Activated CD4-positive, alpha-beta T cell treated with anti-CD3 and anti-CD28 coated beads for 36 hours (primary cell): ENCODE results near the gene KRTAP9-6. TPM values are rescaled to one million over a fixed set of nuclear protein-coding genes. Genes with fewer than 3 reads are reported as not detected.

Experiments
- ATAC-seq: fragments of 200-7000 bp; cut with Tn5 transposase; one replicate; pipeline ENCODE4 v1.10.0; 2021; ENCODE audit warnings: mild to moderate bottlenecking, moderate library complexity
- CTCF ChIA-PET: fragments of 350-600 bp; sonication (Branson Sonifier 250); formaldehyde crosslinking; loops from one replicate; lab custom pipeline; 2021; ENCODE audit warnings: antibody characterized with exemption; lab: Charles Lee
- POLR2A ChIA-PET: fragments of 350-600 bp; sonication (Branson Sonifier 250); formaldehyde crosslinking; loops from one replicate; lab custom pipeline; 2021; ENCODE audit warnings: antibody characterized with exemption, inconsistent platforms; lab: Charles Lee
- DNase-seq: peaks from one replicate; pipeline ENCODE4 v3.0.0-alpha.2; 2020
- H3K27ac Mint-ChIP-seq: one replicate; pipeline ENCODE4 v1.8.0; 2021; ENCODE audit warnings: mixed read lengths
- H3K27me3 Mint-ChIP-seq: one replicate; pipeline ENCODE4 v1.8.0; 2021; ENCODE audit warnings: mixed read lengths
- H3K36me3 Mint-ChIP-seq: one replicate; pipeline ENCODE4 v1.8.0; 2021; ENCODE audit warnings: low read depth, mixed read lengths
- H3K4me1 Mint-ChIP-seq: one replicate; pipeline ENCODE4 v1.8.0; 2021; ENCODE audit warnings: mixed read lengths
- H3K4me3 Mint-ChIP-seq: one replicate; pipeline ENCODE4 v1.8.0; 2021; ENCODE audit warnings: mild to moderate bottlenecking, moderate library complexity, mixed read lengths
- H3K9me3 Mint-ChIP-seq: one replicate; pipeline ENCODE4 v1.8.0; 2021; ENCODE audit warnings: low read depth, mixed read lengths
- intact Hi-C, 2 experiments: fragments of 100-400 bp; cut with DNase I in 1 of 2; cut with micrococcal nuclease in 1 of 2; formaldehyde crosslinking; loops; one replicate each; pipeline versions ENCODE4 v1.14.2 to v1.15.1; 2022 to 2024; cut with DNase I, micrococcal nuclease
- total RNA-seq, 2 experiments: library from RNA; stranded (reverse); gene quantifications; one replicate each; pipeline ENCODE4 v1.2.3, GENCODE V29; 2021

KRTAP9-6 gene
- total RNA-seq, 2 experiments from 2014 or later: not detected

GRCh38 chr17:41302981-41303380 lies 37.8 kb downstream of the KRTAP9-6 start:
- DNase-seq (no peak), ATAC-seq (no peak)
- H3K9me3 Mint-ChIP-seq: no peaks in the 10 kb centered on the region
- H3K27me3 Mint-ChIP-seq: no peaks in the 10 kb centered on the region
- CTCF ChIA-PET: no interaction called here
- no peak overlapping the region for H3K4me3 Mint-ChIP-seq
- no peaks in the 10 kb centered on the region for H3K36me3 Mint-ChIP-seq
- no peak overlapping the region for H3K27ac Mint-ChIP-seq
- peaks cover 22% of the 10 kb centered on the region for H3K4me1 Mint-ChIP-seq
- POLR2A ChIA-PET: no interaction called here
- intact Hi-C loops: no loop called here

- ChIA-PET CTCF (no interaction called here), POLR2A (no interaction called here)
- no peak overlapping the region for H3K27ac Mint-ChIP-seq
- no peak overlapping the region for H3K4me3 Mint-ChIP-seq
- H3K36me3 Mint-ChIP-seq: no peaks in the 10 kb centered on the region
- H3K4me1 Mint-ChIP-seq: peaks cover 33% of the 10 kb centered on the region
- H3K9me3 Mint-ChIP-seq: no peaks in the 10 kb centered on the region
- no peaks in the 10 kb centered on the region for H3K27me3 Mint-ChIP-seq
- DNase-seq: no peak
- intact Hi-C loops: no loop called here
- ATAC-seq: no peak
These were observed 38.9 kb downstream of the KRTAP9-6 start for GRCh38 chr17:41304091-41304490.

- Mint-ChIP-seq H3K4me3 (no peak overlapping the region), H3K36me3 (no peaks in the 10 kb centered on the region), H3K27ac (peak overlapping the region; percentile 83), H3K4me1 (peaks cover 52% of the 10 kb centered on the region), H3K9me3 (no peaks in the 10 kb centered on the region), H3K27me3 (no peaks in the 10 kb centered on the region)
- no peak for ATAC-seq
- CTCF ChIA-PET: interaction anchor here (0.5 to 2.9 kb wide), 3 partner anchors 14 to 189 kb away, joined by 3 to 24 read pairs (median 3); no protein-coding TSS in a partner anchor
- intact Hi-C loops: no loop called here
- no peak for DNase-seq
- POLR2A ChIA-PET: no interaction called here
These were observed 42.5 kb downstream of the KRTAP9-6 start for GRCh38 chr17:41307647-41308046.

- Mint-ChIP-seq H3K4me1 (peaks cover 52% of the 10 kb centered on the region), H3K27me3 (no peaks in the 10 kb centered on the region), H3K27ac (peak overlapping the region; percentile 83), H3K9me3 (no peaks in the 10 kb centered on the region), H3K36me3 (no peaks in the 10 kb centered on the region), H3K4me3 (peak overlapping the region; percentile 47)
- ChIA-PET POLR2A (interaction anchor here (1.0 kb wide), 1 partner anchor 14 kb away, joined by 5 read pairs; no protein-coding TSS in a partner anchor), CTCF (interaction anchor here (0.7 to 2.9 kb wide), 5 partner anchors 14 to 192 kb away, joined by 3 to 24 read pairs (median 3); no protein-coding TSS in a partner anchor)
- intact Hi-C loops: no loop called here
- ATAC-seq: peak; percentile 80
- DNase-seq: peak; percentile 76
These were observed 43.2 kb downstream of the KRTAP9-6 start for GRCh38 chr17:41308251-41308917.

GRCh38 chr17:41308918-41309359 lies 43.8 kb downstream of the KRTAP9-6 start, which contains the start of gene KRTAP16-1:
KRTAP16-1 (minus strand) TSS chr17:41309309; CDS start chr17:41309253, 56 bp downstream.
- POLR2A ChIA-PET: interaction anchor here (1.0 kb wide), 1 partner anchor 14 kb away, joined by 5 read pairs; no protein-coding TSS in a partner anchor
- ATAC-seq: peak; percentile 71
- CTCF ChIA-PET: interaction anchor here (0.5 to 2.9 kb wide), 6 partner anchors 13 to 380 kb away, joined by 3 to 24 read pairs (median 4); no protein-coding TSS in a partner anchor
- DNase-seq: peak; percentile 64
- Mint-ChIP-seq H3K9me3 (no peaks in the 10 kb centered on the region), H3K4me3 (peak within 1 kb of the TSS; percentile 47), H3K27ac (peak within 1 kb of the TSS; percentile 83), H3K27me3 (no peaks in the 10 kb centered on the region), H3K4me1 (peaks cover 52% of the 10 kb centered on the region), H3K36me3 (no peaks in the 10 kb centered on the region)
- intact Hi-C loops: no loop called here

- H3K36me3 Mint-ChIP-seq: no peaks in the 10 kb centered on the region
- ChIA-PET CTCF (interaction anchor here (0.7 kb wide), 1 partner anchor 62 kb away, joined by 3 read pairs; no protein-coding TSS in a partner anchor), POLR2A (no interaction called here)
- DNase-seq (no peak), ATAC-seq (no peak)
- H3K27ac Mint-ChIP-seq: peak overlapping the region; percentile 23
- intact Hi-C loops: no loop called here
- H3K4me3 Mint-ChIP-seq: no peak overlapping the region
- no peaks in the 10 kb centered on the region for H3K9me3 Mint-ChIP-seq
- peaks cover 52% of the 10 kb centered on the region for H3K4me1 Mint-ChIP-seq
- no peaks in the 10 kb centered on the region for H3K27me3 Mint-ChIP-seq
These were observed 45.9 kb downstream of the KRTAP9-6 start for GRCh38 chr17:41311111-41311510.

GRCh38 chr17:41315204-41315794 lies 50.1 kb downstream of the KRTAP9-6 start, which contains the start of gene KRTAP17-1:
KRTAP17-1 (minus strand) TSS chr17:41315710; CDS start chr17:41315650, 60 bp downstream.
- peaks cover 14% of the 10 kb centered on the region for H3K4me1 Mint-ChIP-seq
- DNase-seq: no peak
- no peak for ATAC-seq
- ChIA-PET CTCF (interaction anchor here (1.5 kb wide), 1 partner anchor 13 kb away, joined by 4 read pairs; no protein-coding TSS in a partner anchor), POLR2A (no interaction called here)
- intact Hi-C loops: no loop called here
- no peaks in the 10 kb centered on the region for H3K27me3 Mint-ChIP-seq
- no peak within 1 kb of the TSS for H3K27ac Mint-ChIP-seq
- H3K4me3 Mint-ChIP-seq: no peak within 1 kb of the TSS
- peaks cover 11% of the 10 kb centered on the region for H3K9me3 Mint-ChIP-seq
- no peaks in the 10 kb centered on the region for H3K36me3 Mint-ChIP-seq

Other genes starting within 250 kb of the KRTAP9-6 start
- not detected for gene KRTAP1-5, start 238.2 kb upstream of the KRTAP9-6 start, total RNA-seq
- not detected for gene KRTAP1-4, start 235.2 kb upstream of the KRTAP9-6 start, total RNA-seq
- not detected for gene KRTAP1-3, start 230.5 kb upstream of the KRTAP9-6 start, total RNA-seq
- gene KRTAP1-1, start 223.9 kb upstream of the KRTAP9-6 start, total RNA-seq: not detected
- gene KRTAP2-1, start 218.1 kb upstream of the KRTAP9-6 start, total RNA-seq: not detected
- not detected for gene KRTAP2-2, start 210.1 kb upstream of the KRTAP9-6 start, total RNA-seq
- gene KRTAP2-3, start 205.3 kb upstream of the KRTAP9-6 start, total RNA-seq: not detected
- not detected for gene KRTAP2-4, start 199.5 kb upstream of the KRTAP9-6 start, total RNA-seq
- not detected for gene KRTAP4-7, start 181.2 kb upstream of the KRTAP9-6 start, total RNA-seq
- not detected for gene KRTAP4-8, start 167.2 kb upstream of the KRTAP9-6 start, total RNA-seq
- not detected for gene KRTAP4-16, start 163.2 kb upstream of the KRTAP9-6 start, total RNA-seq
- gene KRTAP4-9, start 160.0 kb upstream of the KRTAP9-6 start, total RNA-seq: not detected
- not detected for gene KRTAP4-11, start 147.0 kb upstream of the KRTAP9-6 start, total RNA-seq
- not detected for gene KRTAP4-12, start 141.2 kb upstream of the KRTAP9-6 start, total RNA-seq
- not detected for gene KRTAP4-6, start 124.8 kb upstream of the KRTAP9-6 start, total RNA-seq
- gene KRTAP4-5, start 115.6 kb upstream of the KRTAP9-6 start, total RNA-seq: not detected
- gene KRTAP4-4, start 104.6 kb upstream of the KRTAP9-6 start, total RNA-seq: not detected
- gene KRTAP4-3, start 97.2 kb upstream of the KRTAP9-6 start, total RNA-seq: not detected
- gene KRTAP4-2, start 87.2 kb upstream of the KRTAP9-6 start, total RNA-seq: not detected
- gene KRTAP4-1, start 80.5 kb upstream of the KRTAP9-6 start, total RNA-seq: not detected
- gene KRTAP9-1, start 75.5 kb upstream of the KRTAP9-6 start, total RNA-seq: not detected
- gene KRTAP9-2, start 38.7 kb upstream of the KRTAP9-6 start, total RNA-seq: not detected
- gene KRTAP9-3, start 32.9 kb upstream of the KRTAP9-6 start, total RNA-seq: not detected
- not detected for gene KRTAP9-8, start 27.4 kb upstream of the KRTAP9-6 start, total RNA-seq
- gene KRTAP9-4, start 15.7 kb upstream of the KRTAP9-6 start, total RNA-seq: not detected
- gene KRTAP9-9, start 10.0 kb upstream of the KRTAP9-6 start, total RNA-seq: not detected
- gene KRTAP9-7, start 10.3 kb downstream of the KRTAP9-6 start, total RNA-seq: not detected
- not detected for gene KRTAP29-1, start 37.5 kb downstream of the KRTAP9-6 start, total RNA-seq
- gene KRTAP16-1, start 43.9 kb downstream of the KRTAP9-6 start, total RNA-seq: not detected
- not detected for gene KRTAP17-1, start 50.3 kb downstream of the KRTAP9-6 start, total RNA-seq
- not detected for gene KRT33A, start 85.5 kb downstream of the KRTAP9-6 start, total RNA-seq
- not detected for gene KRT33B, start 104.4 kb downstream of the KRTAP9-6 start, total RNA-seq
- gene KRT34, start 116.9 kb downstream of the KRTAP9-6 start, total RNA-seq: not detected
- not detected for gene KRT31, start 132.2 kb downstream of the KRTAP9-6 start, total RNA-seq
- gene KRT37, start 159.2 kb downstream of the KRTAP9-6 start, total RNA-seq: not detected
- gene KRT38, start 175.6 kb downstream of the KRTAP9-6 start, total RNA-seq: not detected
- gene KRT32, start 202.0 kb downstream of the KRTAP9-6 start, total RNA-seq: not detected
- gene KRT35, start 215.8 kb downstream of the KRTAP9-6 start, total RNA-seq: not detected
- gene KRT36, start 224.5 kb downstream of the KRTAP9-6 start, total RNA-seq: not detected
- not detected for gene KRT13, start 240.2 kb downstream of the KRTAP9-6 start, total RNA-seq